Measurements from ENCODE around the gene FRMD5. TPM values are rescaled to one million over a fixed set of nuclear protein-coding genes. Genes with fewer than 3 reads are reported as not detected.

The FRMD5 gene
- total and polyA plus RNA-seq, 2 donors (not counting 1 experiment from before 2014, with no cell fraction given): not detected

GRCh38 chr15:43998607-43999006, 196.5 kb downstream of the FRMD5 start:
- intact Hi-C loops (cut with micrococcal nuclease): no loop called here
- H3K27ac ChIP-seq (ENCODE audit: low read length in 2 of 2): no peak overlapping the region
- no peaks in the 10 kb centered on the region for H3K4me1 Mint-ChIP-seq
- H3K27me3 ChIP-seq (replicated peaks in 1 of 4; ENCODE audit: control extremely low read depth in 1 of 4, control insufficient read depth in 3 of 4, insufficient read depth in 4 of 4, low read length in 3 of 4): no peaks in the 10 kb centered on the region
- H3K4me3 Mint-ChIP-seq: no peak overlapping the region
- TF ChIP-seq, protein P1, sequence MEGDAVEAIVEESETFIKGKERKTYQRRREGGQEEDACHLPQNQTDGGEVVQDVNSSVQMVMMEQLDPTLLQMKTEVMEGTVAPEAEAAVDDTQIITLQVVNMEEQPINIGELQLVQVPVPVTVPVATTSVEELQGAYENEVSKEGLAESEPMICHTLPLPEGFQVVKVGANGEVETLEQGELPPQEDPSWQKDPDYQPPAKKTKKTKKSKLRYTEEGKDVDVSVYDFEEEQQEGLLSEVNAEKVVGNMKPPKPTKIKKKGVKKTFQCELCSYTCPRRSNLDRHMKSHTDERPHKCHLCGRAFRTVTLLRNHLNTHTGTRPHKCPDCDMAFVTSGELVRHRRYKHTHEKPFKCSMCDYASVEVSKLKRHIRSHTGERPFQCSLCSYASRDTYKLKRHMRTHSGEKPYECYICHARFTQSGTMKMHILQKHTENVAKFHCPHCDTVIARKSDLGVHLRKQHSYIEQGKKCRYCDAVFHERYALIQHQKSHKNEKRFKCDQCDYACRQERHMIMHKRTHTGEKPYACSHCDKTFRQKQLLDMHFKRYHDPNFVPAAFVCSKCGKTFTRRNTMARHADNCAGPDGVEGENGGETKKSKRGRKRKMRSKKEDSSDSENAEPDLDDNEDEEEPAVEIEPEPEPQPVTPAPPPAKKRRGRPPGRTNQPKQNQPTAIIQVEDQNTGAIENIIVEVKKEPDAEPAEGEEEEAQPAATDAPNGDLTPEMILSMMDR (IDR thresholded peaks at IDR 0.05): no peak
- TF ChIP-seq EZH2 (IDR thresholded peaks at IDR 0.05; ENCODE audit: borderline replicate concordance, insufficient read depth, low read depth, low read length, poor library complexity, severe bottlenecking): no peak
- H3K4me3 ChIP-seq (ENCODE audit: control extremely low read depth in 1 of 5, extremely low read depth in 1 of 5, insufficient read depth in 1 of 5, low read depth in 2 of 5, low read length in 4 of 5): no peak overlapping the region
- H3K4me2 ChIP-seq (replicated peaks; ENCODE audit: low read depth, low read length, poor library complexity, severe bottlenecking): no peak overlapping the region
- H4K20me1 ChIP-seq (ENCODE audit: control insufficient read depth, insufficient read depth, low read length, poor library complexity, severe bottlenecking): no peaks in the 10 kb centered on the region
- no peaks in the 10 kb centered on the region for H3K4me1 ChIP-seq (ENCODE audit: control insufficient read depth in 2 of 2, insufficient read depth in 2 of 2, low read length in 2 of 2)
- H3K27me3 Mint-ChIP-seq: peaks cover 14% of the 10 kb centered on the region
- CTCF ChIA-PET: no interaction called here
- no peak for DNase-seq
- no peaks in the 10 kb centered on the region for H3K9me3 ChIP-seq (ENCODE audit: control extremely low read depth in 1 of 3, control insufficient read depth in 2 of 3, insufficient read depth in 1 of 3, low read length in 2 of 3)
- no peak for ATAC-seq (ENCODE audit: low read depth)
- H3K27ac Mint-ChIP-seq: no peak overlapping the region
- H3K9ac ChIP-seq (ENCODE audit: low read length): no peak overlapping the region
- H3K36me3 ChIP-seq (replicated peaks in 1 of 2; ENCODE audit: control extremely low read depth in 1 of 2, control insufficient read depth in 1 of 2, extremely low read depth in 1 of 2, insufficient read depth in 2 of 2, low read length in 1 of 2): no peaks in the 10 kb centered on the region
- no CpG with 5 or more reads among the region's 4 CpGs for WGBS (ENCODE audit: insufficient coverage)
- POLR2A ChIA-PET: no interaction called here
- H2AFZ ChIP-seq (ENCODE audit: insufficient read depth, low read depth, low read length, poor library complexity, severe bottlenecking): no peak overlapping the region
- no peaks in the 10 kb centered on the region for H3K9me3 Mint-ChIP-seq (ENCODE audit: insufficient read depth)
- H3K79me2 ChIP-seq (ENCODE audit: control insufficient read depth, insufficient read depth, low read length): no peaks in the 10 kb centered on the region

DNA sequence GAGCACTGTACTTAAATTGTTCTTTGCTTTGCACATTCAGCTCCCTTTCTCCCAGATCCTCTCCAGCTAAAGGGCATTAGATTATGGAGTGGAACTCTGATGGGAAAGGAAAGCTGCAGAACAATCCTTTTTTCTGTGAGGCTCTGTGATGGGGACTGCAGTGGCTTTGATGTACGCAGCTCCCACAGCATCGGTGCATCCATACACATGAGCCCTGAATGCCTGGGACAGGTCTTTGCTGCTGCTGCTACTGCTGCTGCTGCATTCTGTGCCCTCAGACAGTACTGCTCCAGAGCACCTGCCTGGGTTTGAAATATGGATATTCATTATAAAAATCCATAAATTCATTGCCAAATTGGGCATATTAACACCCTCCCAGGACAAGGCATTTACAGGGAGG, 203.9 kb downstream of the FRMD5 start:
- POLR2A ChIA-PET: no interaction called here
- DNase-seq (no peak), ATAC-seq (ENCODE audit: low read depth) (no peak)
- H3K27me3 Mint-ChIP-seq: peaks cover 2% of the 10 kb centered on the region
- CTCF ChIA-PET: no interaction called here
- peaks cover 3% of the 10 kb centered on the region for H3K4me1 Mint-ChIP-seq
- H3K4me3 Mint-ChIP-seq: no peak overlapping the region
- no peaks in the 10 kb centered on the region for H3K27me3 ChIP-seq (replicated peaks in 1 of 4; ENCODE audit: control extremely low read depth in 1 of 4, control insufficient read depth in 3 of 4, insufficient read depth in 4 of 4, low read length in 3 of 4)
- no peak overlapping the region for H3K4me2 ChIP-seq (replicated peaks; ENCODE audit: low read depth, low read length, poor library complexity, severe bottlenecking)
- peaks cover 0 to 3% (median 0%) of the 10 kb centered on the region in 3 donors for H3K9me3 ChIP-seq (ENCODE audit: control extremely low read depth in 1 of 3, control insufficient read depth in 2 of 3, insufficient read depth in 1 of 3, low read length in 2 of 3)
- no peak overlapping the region for H3K9ac ChIP-seq (ENCODE audit: low read length)
- no peak overlapping the region for H3K27ac ChIP-seq (ENCODE audit: low read length in 2 of 2)
- no peaks in the 10 kb centered on the region for H3K4me1 ChIP-seq (ENCODE audit: control insufficient read depth in 2 of 2, insufficient read depth in 2 of 2, low read length in 2 of 2)
- no peak overlapping the region for H3K27ac Mint-ChIP-seq
- no peak overlapping the region for H3K4me3 ChIP-seq (ENCODE audit: control extremely low read depth in 1 of 5, extremely low read depth in 1 of 5, insufficient read depth in 1 of 5, low read depth in 2 of 5, low read length in 4 of 5)
- H2AFZ ChIP-seq (ENCODE audit: insufficient read depth, low read depth, low read length, poor library complexity, severe bottlenecking): no peak overlapping the region
- no peak for TF ChIP-seq EZH2 (IDR thresholded peaks at IDR 0.05; ENCODE audit: borderline replicate concordance, insufficient read depth, low read depth, low read length, poor library complexity, severe bottlenecking)
- TF ChIP-seq, protein P1 (IDR thresholded peaks at IDR 0.05): no peak
- no peaks in the 10 kb centered on the region for H3K79me2 ChIP-seq (ENCODE audit: control insufficient read depth, insufficient read depth, low read length)
- intact Hi-C loops (cut with micrococcal nuclease): no loop called here
- WGBS (ENCODE audit: insufficient coverage): 89% methylated on average over 2 of the region's 2 CpGs
- no peaks in the 10 kb centered on the region for H3K9me3 Mint-ChIP-seq (ENCODE audit: insufficient read depth)
- no peaks in the 10 kb centered on the region for H4K20me1 ChIP-seq (ENCODE audit: control insufficient read depth, insufficient read depth, low read length, poor library complexity, severe bottlenecking)
- H3K36me3 ChIP-seq (replicated peaks in 1 of 2; ENCODE audit: control extremely low read depth in 1 of 2, control insufficient read depth in 1 of 2, extremely low read depth in 1 of 2, insufficient read depth in 2 of 2, low read length in 1 of 2): no peaks in the 10 kb centered on the region
